ENCODE measurements around the gene EPHB1. TPM values are rescaled to one million over a fixed set of nuclear protein-coding genes. Genes with fewer than 3 reads are reported as not detected.

EPHB1 gene
- total RNA-seq, 1 experiment from 2014 or later: 7.0 TPM

GRCh38 chr3:134824791-134825190, 29.7 kb downstream of the EPHB1 start:
- Mint-ChIP-seq H3K4me3 (no peak overlapping the region), H3K36me3 (no peaks in the 10 kb centered on the region), H3K9me3 (no peaks in the 10 kb centered on the region), H3K27ac (no peak overlapping the region), H3K4me1 (no peaks in the 10 kb centered on the region), H3K27me3 (ENCODE audit: low read depth) (no peaks in the 10 kb centered on the region)
- CTCF ChIA-PET: interaction anchor here (2.6 kb wide), 1 partner anchor 14 kb away, joined by 12 read pairs; no protein-coding TSS in a partner anchor
- POLR2A ChIA-PET: no interaction called here
- TF ChIP-seq GTF2I (CRISPR knock-in tag; conservative IDR thresholded peaks at IDR 0.05) (no peak), TP53 (CRISPR knock-in tag; IDR thresholded peaks at IDR 0.05) (no peak), ZMAT4 (CRISPR knock-in tag; IDR thresholded peaks at IDR 0.05) (no peak), SMAD3 (CRISPR knock-in tag; IDR thresholded peaks at IDR 0.05; ENCODE audit: borderline replicate concordance) (no peak), ZNF671 (CRISPR knock-in tag; IDR thresholded peaks at IDR 0.05) (no peak), ZNF512 (CRISPR knock-in tag; IDR thresholded peaks at IDR 0.05; ENCODE audit: borderline replicate concordance) (no peak)
- DNase-seq (ENCODE audit: low spot score) (no peak), ATAC-seq (no peak)

- Mint-ChIP-seq H3K4me1 (no peaks in the 10 kb centered on the region), H3K27ac (no peak overlapping the region), H3K4me3 (no peak overlapping the region), H3K27me3 (ENCODE audit: low read depth) (no peaks in the 10 kb centered on the region), H3K36me3 (no peaks in the 10 kb centered on the region), H3K9me3 (no peaks in the 10 kb centered on the region)
- TF ChIP-seq ZBTB21 (CRISPR knock-in tag; IDR thresholded peaks at IDR 0.05; ENCODE audit: borderline replicate concordance) (no peak), TEAD1 (CRISPR knock-in tag; IDR thresholded peaks at IDR 0.05) (no peak), SOX15 (CRISPR knock-in tag; IDR thresholded peaks at IDR 0.05) (no peak), SMAD4 (CRISPR knock-in tag; IDR thresholded peaks at IDR 0.05) (no peak), CBFB (CRISPR knock-in tag; IDR thresholded peaks at IDR 0.05; ENCODE audit: low read depth) (no peak), NFATC4 (CRISPR knock-in tag; IDR thresholded peaks at IDR 0.05) (no peak), ELF4 (CRISPR knock-in tag; IDR thresholded peaks at IDR 0.05; ENCODE audit: low read depth) (no peak), RELA (CRISPR knock-in tag; IDR thresholded peaks at IDR 0.05; ENCODE audit: borderline replicate concordance) (no peak), EMX1 (CRISPR knock-in tag; IDR thresholded peaks at IDR 0.05) (no peak), ZNF532 (CRISPR knock-in tag; IDR thresholded peaks at IDR 0.05; ENCODE audit: borderline replicate concordance) (no peak), JUN (CRISPR knock-in tag; IDR thresholded peaks at IDR 0.05) (no peak), PREB (CRISPR knock-in tag; IDR thresholded peaks at IDR 0.05; ENCODE audit: borderline replicate concordance) (no peak), STAT6 (CRISPR knock-in tag; conservative IDR thresholded peaks at IDR 0.05; ENCODE audit: low read depth) (no peak), ZNF263 (CRISPR knock-in tag; IDR thresholded peaks at IDR 0.05; ENCODE audit: low read depth) (no peak), NFYB (CRISPR knock-in tag; conservative IDR thresholded peaks at IDR 0.05; ENCODE audit: low read depth) (no peak), ZNF671 (CRISPR knock-in tag; IDR thresholded peaks at IDR 0.05) (no peak), ZNF138 (CRISPR knock-in tag; conservative IDR thresholded peaks at IDR 0.05) (no peak), ZNF317 (CRISPR knock-in tag; IDR thresholded peaks at IDR 0.05; ENCODE audit: borderline replicate concordance, low read depth) (no peak), ZNF232 (CRISPR knock-in tag; IDR thresholded peaks at IDR 0.05) (no peak), ZNF416 (CRISPR knock-in tag; IDR thresholded peaks at IDR 0.05) (no peak)
- CTCF ChIA-PET: interaction anchor here (1.5 to 2.6 kb wide), 2 partner anchors 11 to 32 kb away, joined by 4 to 12 read pairs; partner anchors contain the start of gene EPHB1
- POLR2A ChIA-PET: interaction anchor here (1.0 kb wide), 1 partner anchor 31 kb away, joined by 3 read pairs; no protein-coding TSS in a partner anchor
- ATAC-seq: no peak
- no peak for DNase-seq (ENCODE audit: low spot score)
These were observed 32.2 kb downstream of the EPHB1 start for GRCh38 chr3:134827213-134827612.
